IPS-NIHi7 (cell line): ENCODE data around the gene KCTD11.

ENCODE experiments used
- DNase-seq: peaks from one replicate; pipeline ENCODE4 v3.0.0; 2012; ENCODE audit warnings: mixed read lengths; ENCODE audit errors: extremely low spot score

Gene KCTD11

GRCh38 chr17:7374353-7374752 is 22.4 kb downstream of the KCTD11 start:
- no peak for DNase-seq

- DNase-seq, result no peak
These were observed 27.2 kb downstream of the KCTD11 start for GRCh38 chr17:7379134-7379533.

GRCh38 chr17:7380321-7380720 is 28.4 kb downstream of the KCTD11 start:
- peak; percentile 35 for DNase-seq

- DNase-seq, result peak; percentile 68
These were observed 29.1 kb downstream of the KCTD11 start, which contains the start of gene TNK1 for GRCh38 chr17:7380855-7381683. Gene TNK1 (plus strand): TSS chr17:7381089. CDS start chr17:7382927, 1,838 bp downstream.

- DNase-seq, result no peak
These were observed 30.9 kb downstream of the KCTD11 start for GRCh38 chr17:7382901-7383300.

GRCh38 chr17:7383371-7383741 is 31.4 kb downstream of the KCTD11 start:
- no peak for DNase-seq

- peak; percentile 96 for DNase-seq
These were observed 32.0 kb downstream of the KCTD11 start for GRCh38 chr17:7383742-7384488.

- no peak for DNase-seq
These were observed 32.6 kb downstream of the KCTD11 start for GRCh38 chr17:7384489-7385081.

GRCh38 chr17:7388856-7389255 is 36.9 kb downstream of the KCTD11 start:
- no peak for DNase-seq

GRCh38 chr17:7389924-7390910 is 38.3 kb downstream of the KCTD11 start:
- DNase-seq, result no peak

GRCh38 chr17:7391307-7391706 is 39.3 kb downstream of the KCTD11 start:
- DNase-seq, result no peak

- no peak for DNase-seq
These were observed 41.0 kb downstream of the KCTD11 start for GRCh38 chr17:7392696-7393612.

GRCh38 chr17:7393613-7394451 is 41.9 kb downstream of the KCTD11 start:
- DNase-seq, result peak; percentile 73

- DNase-seq, result peak; percentile 94
These were observed 42.7 kb downstream of the KCTD11 start, which contains the start of gene PLSCR3 for GRCh38 chr17:7394452-7395191. Gene PLSCR3 (minus strand): TSS chr17:7394525. CDS start chr17:7394110, 415 bp downstream.

GRCh38 chr17:7396147-7396546 is 44.2 kb downstream of the KCTD11 start:
- no peak for DNase-seq

GRCh38 chr17:7398612-7399011 is 46.6 kb downstream of the KCTD11 start:
- DNase-seq, result no peak

- no peak for DNase-seq
These were observed 51.2 kb downstream of the KCTD11 start for GRCh38 chr17:7403043-7403726.

GRCh38 chr17:7403727-7403976 is 51.7 kb downstream of the KCTD11 start:
- DNase-seq, result peak; percentile 73
